Thymus (tissue), 11 donors: ENCODE data around the gene ENDOV. TPM values are rescaled to one million over a fixed set of nuclear protein-coding genes. Genes with fewer than 3 reads are reported as not detected.

Experiments used
- DNase-seq, 9 donors: peaks; one replicate each; pipeline ENCODE4 v3.0.0-alpha.2; 2013; ENCODE audit warnings: low spot score in 9 of 9, low read depth in 6 of 9, missing footprints in 1 of 9
- H3K27ac ChIP-seq, 2 donors: one replicate each; pipeline ENCODE4 v1.5.1; 2013; ENCODE audit warnings: control low read depth in 1 of 2, low read depth in 1 of 2, low read length in 1 of 2, mild to moderate bottlenecking in 1 of 2, moderate library complexity in 1 of 2
- H3K27me3 ChIP-seq, 2 donors: one replicate each; pipeline ENCODE4 v1.5.1; 2013; ENCODE audit warnings: low read length in 1 of 2; ENCODE audit not compliant: control insufficient read depth in 2 of 2, insufficient read depth in 1 of 2
- H3K36me3 ChIP-seq, 2 donors: one replicate each; pipeline ENCODE4 v1.5.1; 2013; ENCODE audit warnings: low read length in 1 of 2, mild to moderate bottlenecking in 1 of 2, moderate library complexity in 1 of 2; ENCODE audit not compliant: control insufficient read depth in 2 of 2, insufficient read depth in 2 of 2
- H3K4me1 ChIP-seq, 2 donors: one replicate each; pipeline ENCODE4 v1.5.1; 2013; ENCODE audit warnings: low read length in 2 of 2; ENCODE audit not compliant: control insufficient read depth in 2 of 2, insufficient read depth in 2 of 2
- H3K4me3 ChIP-seq, 2 donors: one replicate each; pipeline ENCODE4 v1.5.1; 2013; ENCODE audit warnings: low read length in 2 of 2, control low read depth in 1 of 2, mild to moderate bottlenecking in 1 of 2
- H3K9me3 ChIP-seq, 2 donors: one replicate each; pipeline ENCODE4 v1.5.1; 2013; ENCODE audit warnings: low read length in 1 of 2, mild to moderate bottlenecking in 1 of 2; ENCODE audit not compliant: control insufficient read depth in 2 of 2, insufficient read depth in 1 of 2
- WGBS: extraction: QIAGEN DNeasy Blood & Tissue Kit; methylation state at CpG from one replicate; pipeline ENCODE4 v1.1.7; 2013; 5-methylcytosine and 5-hydroxymethylcytosine counted together
- polyA plus RNA-seq: library from polyadenylated mRNA; stranded (reverse); fragments of 200-250 nt; gene quantifications from one replicate; pipeline ENCODE4 v1.2.3, GENCODE V29; 2013
- total RNA-seq: library from RNA; stranded (reverse); fragments of 120-200 nt; gene quantifications from one replicate; pipeline ENCODE4 v1.2.4, GENCODE V29; 2013
- donor health status: healthy.

Gene ENDOV
- total and polyA plus RNA-seq, 2 donors, result 8.3 to 20.7 TPM

GRCh38 chr17:80430446-80431245 is 15.7 kb downstream of the ENDOV start:
- Histone ChIP-seq H3K27me3 (no peaks in the 10 kb centered on the region), H3K36me3 (no peaks in the 10 kb centered on the region), H3K4me1 (peaks cover 3 to 5% of the 10 kb centered on the region in 2 donors), H3K4me3 (no peak overlapping the region), H3K27ac (no peak overlapping the region), H3K9me3 (no peaks in the 10 kb centered on the region)
- DNase-seq, result no peak
- 93% methylated on average over 15 of the region's 15 CpGs for WGBS

- Histone ChIP-seq H3K4me1 (peaks cover 2 to 3% of the 10 kb centered on the region in 2 donors), H3K9me3 (no peaks in the 10 kb centered on the region), H3K27ac (no peak overlapping the region), H3K27me3 (no peaks in the 10 kb centered on the region), H3K36me3 (no peaks in the 10 kb centered on the region), H3K4me3 (no peak overlapping the region)
- 94% methylated on average over 29 of the region's 29 CpGs for WGBS
- DNase-seq, result no peak
Measured at GRCh38 chr17:80431246-80432195, 16.6 kb downstream of the ENDOV start.

GRCh38 chr17:80432350-80432955 is 17.5 kb downstream of the ENDOV start:
- WGBS, result 91% methylated on average over 15 of the region's 15 CpGs
- no peak for DNase-seq
- H3K4me3 ChIP-seq, result no peak overlapping the region

GRCh38 chr17:80432961-80433550 is 18.1 kb downstream of the ENDOV start:
- 99% methylated on average over 6 of the region's 6 CpGs for WGBS
- no peak for DNase-seq
- H3K9me3 ChIP-seq, result no peaks in the 10 kb centered on the region

More at GRCh38 chr17:80432350-80432955, 17.5 kb downstream of the ENDOV start:
- no peaks in the 10 kb centered on the region for H3K27me3 ChIP-seq
- H3K4me1 ChIP-seq, result peaks cover 0 to 3% of the 10 kb centered on the region in 2 donors
- H3K36me3 ChIP-seq, result no peaks in the 10 kb centered on the region
- H3K9me3 ChIP-seq, result no peaks in the 10 kb centered on the region
- no peak overlapping the region for H3K27ac ChIP-seq

GRCh38 chr17:80433916-80434666 is 19.1 kb downstream of the ENDOV start:
- H3K4me3 ChIP-seq, result no peak overlapping the region
- no peaks in the 10 kb centered on the region for H3K36me3 ChIP-seq
- no peaks in the 10 kb centered on the region for H3K9me3 ChIP-seq
- 86% methylated on average over 12 of the region's 12 CpGs for WGBS
- no peaks in the 10 kb centered on the region for H3K27me3 ChIP-seq
- DNase-seq, result no peak
- peaks cover 0 to 3% of the 10 kb centered on the region in 2 donors for H3K4me1 ChIP-seq
- no peak overlapping the region for H3K27ac ChIP-seq

More at GRCh38 chr17:80432961-80433550, 18.1 kb downstream of the ENDOV start:
- no peaks in the 10 kb centered on the region for H3K27me3 ChIP-seq
- H3K4me1 ChIP-seq, result peaks cover 0 to 3% of the 10 kb centered on the region in 2 donors
- H3K27ac ChIP-seq, result no peak overlapping the region
- H3K36me3 ChIP-seq, result no peaks in the 10 kb centered on the region
- H3K4me3 ChIP-seq, result no peak overlapping the region

- DNase-seq, result no peak
- no peaks in the 10 kb centered on the region for H3K4me1 ChIP-seq
- 91% methylated on average over 10 of the region's 10 CpGs for WGBS
- peaks cover 0 to 15% of the 10 kb centered on the region in 2 donors for H3K27me3 ChIP-seq
- no peaks in the 10 kb centered on the region for H3K36me3 ChIP-seq
- H3K9me3 ChIP-seq, result no peaks in the 10 kb centered on the region
- no peak overlapping the region for H3K4me3 ChIP-seq
- H3K27ac ChIP-seq, result no peak overlapping the region
Measured at GRCh38 chr17:80437532-80437931, 22.6 kb downstream of the ENDOV start.

- H3K36me3 ChIP-seq, result no peaks in the 10 kb centered on the region
- peaks cover 0 to 25% of the 10 kb centered on the region in 2 donors for H3K27me3 ChIP-seq
- no peak overlapping the region for H3K27ac ChIP-seq
- no peak for DNase-seq
- no peak overlapping the region for H3K4me3 ChIP-seq
- WGBS, result 96% methylated on average over 5 of the region's 5 CpGs
- H3K4me1 ChIP-seq, result no peaks in the 10 kb centered on the region
- H3K9me3 ChIP-seq, result no peaks in the 10 kb centered on the region
Measured at GRCh38 chr17:80438806-80439205, 23.8 kb downstream of the ENDOV start.

GRCh38 chr17:80439499-80439898 is 24.5 kb downstream of the ENDOV start:
- no peaks in the 10 kb centered on the region for H3K36me3 ChIP-seq
- H3K9me3 ChIP-seq, result no peaks in the 10 kb centered on the region
- WGBS, result 92% methylated on average over 9 of the region's 9 CpGs
- H3K27ac ChIP-seq, result no peak overlapping the region
- DNase-seq, result no peak
- H3K4me1 ChIP-seq, result no peaks in the 10 kb centered on the region
- H3K27me3 ChIP-seq, result peaks cover 0 to 32% of the 10 kb centered on the region in 2 donors
- no peak overlapping the region for H3K4me3 ChIP-seq
